DOHH2 (cell line): ENCODE data around the gene FBXO10.

Experiments used
- H3F3A ChIP-seq: fragments of 200-600 bp; sonication (generic), shearing (Covaris generic); 2 replicates; pipeline ENCODE4 v1.6.0; 2016; ENCODE audit warnings: antibody characterized with exemption, mild to moderate bottlenecking; ENCODE audit not compliant: control insufficient read depth, insufficient read depth
- H3K27ac ChIP-seq: fragments of 200-600 bp; sonication (generic); 2 replicates; pipeline ENCODE4 v1.5.1; 2014; ENCODE audit warnings: low read depth, mild to moderate bottlenecking, low read length, moderate library complexity
- H3K27me3 ChIP-seq: fragments of 200-600 bp; sonication (generic); 2 replicates; pipeline ENCODE4 v1.6.1; 2014; ENCODE audit warnings: mild to moderate bottlenecking, low read length, mixed read lengths; ENCODE audit not compliant: control insufficient read depth
- H3K36me3 ChIP-seq: fragments of 200-600 bp; sonication (generic); 2 replicates; pipeline ENCODE4 v1.6.1; 2014; ENCODE audit warnings: mild to moderate bottlenecking, low read length, moderate library complexity, mixed read lengths; ENCODE audit not compliant: control insufficient read depth
- H3K4me1 ChIP-seq: fragments of 200-600 bp; sonication (generic); 2 replicates; pipeline ENCODE4 v1.6.1; 2014; ENCODE audit warnings: mild to moderate bottlenecking, low read length, mixed read lengths; ENCODE audit not compliant: control insufficient read depth
- H3K4me2 ChIP-seq: fragments of 200-600 bp; sonication (generic); 2 replicates; pipeline ENCODE4 v1.6.0; 2014; ENCODE audit warnings: mild to moderate bottlenecking, low read length, moderate library complexity
- H3K4me3 ChIP-seq: fragments of 200-600 bp; sonication (generic); 2 replicates; pipeline ENCODE4 v1.5.1; 2014; ENCODE audit warnings: mild to moderate bottlenecking, low read length, mixed read lengths
- H3K79me2 ChIP-seq: fragments of 200-600 bp; sonication (generic); 2 replicates; pipeline ENCODE4 v1.6.1; 2014; ENCODE audit warnings: mild to moderate bottlenecking, low read length, mixed read lengths; ENCODE audit not compliant: control insufficient read depth
- H3K9me2 ChIP-seq: fragments of 200-600 bp; sonication (generic); replicated peaks from 2 replicates; pipeline ENCODE4 v1.6.1; 2014; ENCODE audit warnings: mild to moderate bottlenecking, low read length, mixed read lengths; ENCODE audit not compliant: control insufficient read depth
- H3K9me3 ChIP-seq: fragments of 200-600 bp; sonication (generic); 2 replicates; pipeline ENCODE4 v1.6.1; 2014; ENCODE audit warnings: antibody characterized with exemption, low read length, mixed read lengths; ENCODE audit not compliant: control insufficient read depth, insufficient read depth
- H4K20me1 ChIP-seq: fragments of 200-600 bp; sonication (generic); 2 replicates; pipeline ENCODE4 v1.6.0; 2014; ENCODE audit warnings: low read depth, mild to moderate bottlenecking, antibody characterized with exemption, low read length, moderate library complexity; ENCODE audit not compliant: control insufficient read depth, insufficient read depth
- EZH2phosphoT487 ChIP-seq: fragments of 200-600 bp; sonication (generic); IDR thresholded peaks from 2 replicates; pipeline ENCODE4 v1.6.1; 2017; ENCODE audit warnings: borderline replicate concordance, mild to moderate bottlenecking, antibody characterized with exemption, low read length, moderate library complexity, mixed read lengths
- TF ChIP-seq, protein P1 (sequence below): fragments of 200-600 bp; sonication (generic); IDR thresholded peaks from one replicate; pipeline ENCODE4 v1.5.1; 2014; ENCODE audit warnings: antibody characterized with exemption, mild to moderate bottlenecking, low read depth, low read length; ENCODE audit not compliant: poor library complexity, severe bottlenecking

Gene FBXO10

DNA sequence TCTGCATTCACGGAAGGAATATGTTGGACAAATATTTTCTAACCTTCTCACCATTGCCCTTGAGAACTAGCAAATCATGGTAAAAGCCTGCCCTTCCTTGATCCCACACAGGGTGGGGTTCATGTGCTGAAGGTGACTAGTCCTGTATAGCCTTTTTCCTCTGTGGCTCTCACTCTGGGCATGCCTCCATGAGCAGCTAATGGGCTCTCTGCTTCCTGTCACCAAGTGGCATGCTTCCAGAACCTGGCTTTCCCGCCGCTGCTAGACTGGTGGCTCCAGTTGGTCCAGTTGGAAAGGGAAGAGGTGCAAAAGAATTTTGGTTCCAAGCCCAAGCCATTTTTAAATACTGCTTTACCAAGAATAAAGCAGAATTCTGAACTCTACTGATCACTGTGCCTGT is 35.5 kb downstream of the FBXO10 start:
- Histone ChIP-seq H3K9me3 (no peaks in the 10 kb centered on the region), H4K20me1 (no peaks in the 10 kb centered on the region), H3K27ac (no peak overlapping the region), H3F3A (no peaks in the 10 kb centered on the region; the same call in 1 of the 2 replicates), H3K36me3 (peaks cover 28% of the 10 kb centered on the region), H3K4me1 (0 out of 2 replicates have a peak, but pooled peaks cover 3% of the 10 kb centered on the region), H3K79me2 (no peaks in the 10 kb centered on the region), H3K9me2 (no peaks in the 10 kb centered on the region), H3K4me3 (no peak overlapping the region), H3K27me3 (no peaks in the 10 kb centered on the region), H3K4me2 (no peak overlapping the region)
- TF ChIP-seq, protein P1, sequence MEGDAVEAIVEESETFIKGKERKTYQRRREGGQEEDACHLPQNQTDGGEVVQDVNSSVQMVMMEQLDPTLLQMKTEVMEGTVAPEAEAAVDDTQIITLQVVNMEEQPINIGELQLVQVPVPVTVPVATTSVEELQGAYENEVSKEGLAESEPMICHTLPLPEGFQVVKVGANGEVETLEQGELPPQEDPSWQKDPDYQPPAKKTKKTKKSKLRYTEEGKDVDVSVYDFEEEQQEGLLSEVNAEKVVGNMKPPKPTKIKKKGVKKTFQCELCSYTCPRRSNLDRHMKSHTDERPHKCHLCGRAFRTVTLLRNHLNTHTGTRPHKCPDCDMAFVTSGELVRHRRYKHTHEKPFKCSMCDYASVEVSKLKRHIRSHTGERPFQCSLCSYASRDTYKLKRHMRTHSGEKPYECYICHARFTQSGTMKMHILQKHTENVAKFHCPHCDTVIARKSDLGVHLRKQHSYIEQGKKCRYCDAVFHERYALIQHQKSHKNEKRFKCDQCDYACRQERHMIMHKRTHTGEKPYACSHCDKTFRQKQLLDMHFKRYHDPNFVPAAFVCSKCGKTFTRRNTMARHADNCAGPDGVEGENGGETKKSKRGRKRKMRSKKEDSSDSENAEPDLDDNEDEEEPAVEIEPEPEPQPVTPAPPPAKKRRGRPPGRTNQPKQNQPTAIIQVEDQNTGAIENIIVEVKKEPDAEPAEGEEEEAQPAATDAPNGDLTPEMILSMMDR, result no peak
- no peak for TF ChIP-seq EZH2phosphoT487

DNA sequence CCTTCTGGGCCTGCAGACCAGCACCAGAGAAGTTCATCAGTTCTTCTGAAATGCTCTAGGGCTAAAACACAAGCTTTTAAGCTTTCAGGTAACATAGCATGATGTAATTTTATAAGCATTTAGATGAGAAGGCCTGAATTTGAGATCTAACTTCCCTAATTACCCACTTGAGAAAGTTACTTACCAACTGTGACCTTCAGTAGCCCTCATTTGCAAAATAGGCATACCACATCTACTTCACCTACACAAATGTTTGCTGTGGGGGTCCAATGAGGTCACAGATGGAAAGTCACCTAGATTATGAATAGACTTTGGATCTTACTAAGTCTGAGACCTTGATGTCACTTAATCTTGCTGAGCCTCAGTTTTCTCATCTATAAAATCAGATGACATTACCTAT is 36.5 kb downstream of the FBXO10 start:
- H3F3A ChIP-seq, result no peaks in the 10 kb centered on the region; the same call in 1 of the 2 replicates
- H3K4me1 ChIP-seq, result 0 out of 2 replicates have a peak, but pooled peaks cover 3% of the 10 kb centered on the region
- TF ChIP-seq EZH2phosphoT487, result no peak
- TF ChIP-seq, protein P1, result no peak
- no peaks in the 10 kb centered on the region for H3K27me3 ChIP-seq
- no peak overlapping the region for H3K4me2 ChIP-seq
- peaks cover 28% of the 10 kb centered on the region for H3K36me3 ChIP-seq
- no peaks in the 10 kb centered on the region for H3K9me2 ChIP-seq
- no peaks in the 10 kb centered on the region for H3K9me3 ChIP-seq
- no peak overlapping the region for H3K4me3 ChIP-seq
- H3K79me2 ChIP-seq, result no peaks in the 10 kb centered on the region
- no peak overlapping the region for H3K27ac ChIP-seq
- no peaks in the 10 kb centered on the region for H4K20me1 ChIP-seq

DNA sequence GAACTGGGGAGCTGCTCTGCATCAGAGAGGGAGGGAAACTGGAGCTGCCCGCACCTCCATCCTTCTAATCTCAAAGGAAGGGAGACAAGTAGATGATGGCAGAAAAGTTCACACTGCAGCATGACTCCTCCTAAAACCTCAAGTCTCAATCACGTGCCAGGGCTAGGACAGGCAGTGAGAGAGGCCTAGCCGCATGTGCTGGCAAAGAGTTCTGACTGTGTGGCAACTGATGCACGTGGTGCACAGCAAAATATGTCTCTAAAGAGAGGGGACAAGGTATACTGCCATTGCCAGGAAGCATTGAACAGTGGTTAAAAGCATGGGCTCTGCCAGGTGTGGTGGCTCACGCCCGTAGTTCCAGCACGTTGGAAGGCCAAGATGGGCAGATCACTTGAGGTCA is 38.1 kb downstream of the FBXO10 start:
- Histone ChIP-seq H3F3A (no peaks in the 10 kb centered on the region; the same call in 1 of the 2 replicates), H3K9me2 (no peaks in the 10 kb centered on the region), H3K4me3 (no peak overlapping the region), H3K27me3 (no peaks in the 10 kb centered on the region), H4K20me1 (no peaks in the 10 kb centered on the region), H3K79me2 (no peaks in the 10 kb centered on the region), H3K4me2 (no peak overlapping the region), H3K36me3 (peaks cover 28% of the 10 kb centered on the region), H3K4me1 (0 out of 2 replicates have a peak, but pooled peaks cover 3% of the 10 kb centered on the region), H3K9me3 (no peaks in the 10 kb centered on the region), H3K27ac (no peak overlapping the region)
- TF ChIP-seq EZH2phosphoT487, result no peak
- TF ChIP-seq, protein P1, result no peak

DNA sequence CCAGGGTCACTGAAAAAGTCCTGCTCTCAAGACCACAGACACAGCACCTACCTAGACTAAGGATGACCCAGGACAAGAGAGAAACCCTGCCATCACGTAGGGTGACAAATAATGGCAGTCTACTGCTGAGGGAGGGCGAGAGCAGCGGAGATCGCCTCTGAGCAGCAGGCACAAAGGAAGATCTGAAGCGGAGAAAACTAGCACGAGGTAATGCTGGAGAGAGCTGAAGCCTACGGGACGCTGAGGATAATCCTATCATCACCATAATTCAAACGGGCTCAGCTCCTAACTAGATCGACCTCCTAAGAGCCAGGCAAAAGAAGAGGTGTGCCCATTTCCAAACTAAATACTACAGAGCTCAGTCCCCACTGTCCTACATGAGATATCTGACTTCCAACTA is 41.3 kb downstream of the FBXO10 start:
- Histone ChIP-seq H3K4me2 (no peak overlapping the region), H3K4me3 (no peak overlapping the region), H4K20me1 (no peaks in the 10 kb centered on the region), H3K9me2 (no peaks in the 10 kb centered on the region), H3K36me3 (peaks cover 25% of the 10 kb centered on the region), H3K27me3 (no peaks in the 10 kb centered on the region), H3K9me3 (no peaks in the 10 kb centered on the region), H3K27ac (no peak overlapping the region), H3K79me2 (no peaks in the 10 kb centered on the region), H3K4me1 (0 out of 2 replicates have a peak, but pooled peaks cover 7% of the 10 kb centered on the region), H3F3A (no peaks in the 10 kb centered on the region; the same call in 1 of the 2 replicates)
- no peak for TF ChIP-seq EZH2phosphoT487
- TF ChIP-seq, protein P1, result no peak
